Kidney (tissue), 14 donors: ENCODE measurements around the gene ATP1A2. TPM values are rescaled to one million over a fixed set of nuclear protein-coding genes. Genes with fewer than 3 reads are reported as not detected.

Experiments
- DNase-seq, 5 donors: peaks; one replicate each; pipeline ENCODE4 v3.0.0-alpha.2; 2013 to 2020
- FAIRE-seq: peaks from 2 replicates; lab custom pipeline; 2012; peaks lifted over from hg19 to GRCh38; lab: Jason Lieb, UNC
- H3K27ac ChIP-seq, 2 donors: one replicate each; pipeline ENCODE4 v1.7.0; 2013; ENCODE audit warnings: low read depth in 2 of 2, low read length in 2 of 2, inconsistent platforms in 1 of 2
- H3K27me3 ChIP-seq: one replicate; pipeline ENCODE4 v1.7.1; 2013; ENCODE audit warnings: low read length, inconsistent platforms; ENCODE audit not compliant: control insufficient read depth, insufficient read depth
- H3K36me3 ChIP-seq, 3 donors: one replicate each; pipeline versions ENCODE4 v1.7.0 to v1.7.1; 2013; ENCODE audit warnings: low read length in 3 of 3, control low read depth in 1 of 3, inconsistent platforms in 1 of 3; ENCODE audit not compliant: insufficient read depth in 3 of 3, control insufficient read depth in 2 of 3
- H3K4me1 ChIP-seq, 3 donors: one replicate each; pipeline versions ENCODE4 v1.7.0 to v1.7.1; 2013; ENCODE audit warnings: low read length in 3 of 3, inconsistent platforms in 1 of 3, low read depth in 1 of 3; ENCODE audit not compliant: control insufficient read depth in 2 of 3, insufficient read depth in 2 of 3
- H3K4me3 ChIP-seq, 3 donors: one replicate each; pipeline versions ENCODE4 v1.7.0 to v1.8.1; 2013; ENCODE audit warnings: low read length in 3 of 3, control low read depth in 1 of 3, inconsistent platforms in 1 of 3
- H3K9ac ChIP-seq, 3 donors: one replicate each; pipeline versions ENCODE4 v1.7.0 to v1.7.1; 2013; ENCODE audit warnings: low read length in 3 of 3, control low read depth in 1 of 3, inconsistent platforms in 1 of 3
- H3K9me3 ChIP-seq, 3 donors: one replicate each; pipeline versions ENCODE4 v1.7.0 to v1.7.1; 2013; ENCODE audit warnings: low read length in 3 of 3, control low read depth in 1 of 3, inconsistent platforms in 1 of 3; ENCODE audit not compliant: control insufficient read depth in 2 of 3, insufficient read depth in 1 of 3
- intact Hi-C: fragments of 100-400 bp; cut with DNase I; formaldehyde crosslinking; loops from one replicate; pipeline ENCODE4 v1.11.1; 2022
- polyA plus RNA-seq: library from polyadenylated mRNA; stranded (reverse); fragments of 350-450 nt; fragmentation: Illumina TruSeq; extraction: RNeasy Lipid Tissue Mini Kit (QIAGEN cat#74804); gene quantifications from one replicate; pipeline ENCODE4 v1.2.3, GENCODE V29; 2014; ENCODE audit warnings: low read depth, low replicate concordance; ENCODE audit not compliant: insufficient read depth
- total RNA-seq: library from RNA; stranded (reverse); fragmentation: NEBNext Ultra II Directional; extraction: Animal tissue kit (Norgen Biotek cat#: 25700); gene quantifications from one replicate; pipeline ENCODE4 v1.2.1, GENCODE V29; 2021
- TF ChIP-seq, protein P1 (sequence below): IDR thresholded peaks from 3 replicates; pipeline ENCODE4 v1.5.1; 2012; ENCODE audit warnings: mild to moderate bottlenecking, moderate library complexity, borderline replicate concordance; ENCODE audit not compliant: insufficient read depth; ENCODE audit errors: extremely low read depth
- donor health status: control.
- donor health status: control.
- donor health status: control.
- donor health status: control.
- donor health status: control.
- donor health status: DM: yes; HTN: yes; CAD: no.
- donor health status: Normal renal cell carcinoma (clear cell type).

ATP1A2 gene
- total and polyA plus RNA-seq, 2 donors from 2014 or later: 4.1 to 5.5 TPM

DNA sequence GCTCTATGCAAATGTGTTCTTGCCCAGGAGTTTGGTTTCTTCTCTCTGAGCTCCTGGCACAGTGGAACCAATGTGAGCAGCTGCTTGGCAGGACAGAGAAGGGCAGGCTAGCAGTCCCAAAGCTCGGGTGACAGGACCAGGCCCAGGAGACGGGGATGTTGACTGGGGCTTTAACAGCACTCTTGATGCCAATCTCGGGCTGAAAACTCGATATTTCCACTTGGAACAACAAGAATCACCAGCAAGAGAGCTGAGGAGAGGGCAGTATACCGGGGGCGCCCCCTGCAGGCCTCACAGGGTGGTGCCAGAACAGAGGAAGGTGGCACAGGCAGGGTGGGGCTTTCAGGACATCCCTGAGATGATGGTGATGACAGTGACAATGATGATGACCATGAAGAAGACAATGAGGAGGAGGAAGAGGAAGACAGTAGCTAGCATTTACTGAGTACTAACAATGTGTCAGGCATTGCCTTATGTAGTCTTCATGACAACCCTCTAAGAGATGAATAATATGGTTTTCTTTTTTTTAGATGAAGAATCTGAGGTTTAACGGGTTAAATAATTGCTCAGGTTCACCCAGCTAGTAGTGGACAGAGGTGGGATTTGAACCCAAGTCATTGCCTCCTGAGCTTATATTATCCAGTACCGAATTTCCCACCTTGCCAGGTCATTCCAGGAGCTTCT lies 36.9 kb upstream of the ATP1A2 start:
- Histone ChIP-seq H3K36me3 (no peaks in the 10 kb centered on the region), H3K4me3 (no peak overlapping the region), H3K9me3 (no peaks in the 10 kb centered on the region), H3K27ac (no peak overlapping the region), H3K27me3 (peaks cover 14% of the 10 kb centered on the region), H3K9ac (no peak overlapping the region), H3K4me1 (no peaks in the 10 kb centered on the region)
- DNase-seq: peak in 2 of 5 donors; percentile 41 to 50
- intact Hi-C loops: no loop called here
- no peak for FAIRE-seq
- TF ChIP-seq, protein P1, sequence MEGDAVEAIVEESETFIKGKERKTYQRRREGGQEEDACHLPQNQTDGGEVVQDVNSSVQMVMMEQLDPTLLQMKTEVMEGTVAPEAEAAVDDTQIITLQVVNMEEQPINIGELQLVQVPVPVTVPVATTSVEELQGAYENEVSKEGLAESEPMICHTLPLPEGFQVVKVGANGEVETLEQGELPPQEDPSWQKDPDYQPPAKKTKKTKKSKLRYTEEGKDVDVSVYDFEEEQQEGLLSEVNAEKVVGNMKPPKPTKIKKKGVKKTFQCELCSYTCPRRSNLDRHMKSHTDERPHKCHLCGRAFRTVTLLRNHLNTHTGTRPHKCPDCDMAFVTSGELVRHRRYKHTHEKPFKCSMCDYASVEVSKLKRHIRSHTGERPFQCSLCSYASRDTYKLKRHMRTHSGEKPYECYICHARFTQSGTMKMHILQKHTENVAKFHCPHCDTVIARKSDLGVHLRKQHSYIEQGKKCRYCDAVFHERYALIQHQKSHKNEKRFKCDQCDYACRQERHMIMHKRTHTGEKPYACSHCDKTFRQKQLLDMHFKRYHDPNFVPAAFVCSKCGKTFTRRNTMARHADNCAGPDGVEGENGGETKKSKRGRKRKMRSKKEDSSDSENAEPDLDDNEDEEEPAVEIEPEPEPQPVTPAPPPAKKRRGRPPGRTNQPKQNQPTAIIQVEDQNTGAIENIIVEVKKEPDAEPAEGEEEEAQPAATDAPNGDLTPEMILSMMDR: peak; percentile 58

DNA sequence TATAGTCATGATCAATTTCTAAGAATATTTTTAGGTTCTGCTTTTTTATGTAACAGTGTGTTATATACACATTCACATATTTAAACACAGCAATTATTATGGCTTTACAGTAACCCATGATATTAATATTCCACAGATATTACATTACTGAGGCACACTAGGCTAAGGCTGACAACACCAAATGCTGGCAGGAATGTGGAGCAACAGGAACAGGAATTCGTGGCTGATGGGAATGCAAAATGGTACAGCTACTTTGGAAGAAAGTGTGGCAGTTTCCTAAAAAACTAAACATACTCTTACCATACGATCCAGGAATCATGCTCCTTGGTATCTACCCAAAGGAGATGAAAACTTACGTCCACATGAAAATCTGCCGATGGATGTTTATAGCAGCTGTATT lies 36.1 kb upstream of the ATP1A2 start:
- DNase-seq (peak in 1 of 5 donors; percentile 5), FAIRE-seq (no peak)
- Histone ChIP-seq H3K27me3 (peaks cover 14% of the 10 kb centered on the region), H3K9ac (no peak overlapping the region), H3K4me1 (peaks cover 0 to 6% (median 0%) of the 10 kb centered on the region in 3 donors), H3K36me3 (no peaks in the 10 kb centered on the region), H3K4me3 (no peak overlapping the region), H3K27ac (no peak overlapping the region), H3K9me3 (no peaks in the 10 kb centered on the region)
- intact Hi-C loops: no loop called here
- TF ChIP-seq, protein P1: no peak

DNA sequence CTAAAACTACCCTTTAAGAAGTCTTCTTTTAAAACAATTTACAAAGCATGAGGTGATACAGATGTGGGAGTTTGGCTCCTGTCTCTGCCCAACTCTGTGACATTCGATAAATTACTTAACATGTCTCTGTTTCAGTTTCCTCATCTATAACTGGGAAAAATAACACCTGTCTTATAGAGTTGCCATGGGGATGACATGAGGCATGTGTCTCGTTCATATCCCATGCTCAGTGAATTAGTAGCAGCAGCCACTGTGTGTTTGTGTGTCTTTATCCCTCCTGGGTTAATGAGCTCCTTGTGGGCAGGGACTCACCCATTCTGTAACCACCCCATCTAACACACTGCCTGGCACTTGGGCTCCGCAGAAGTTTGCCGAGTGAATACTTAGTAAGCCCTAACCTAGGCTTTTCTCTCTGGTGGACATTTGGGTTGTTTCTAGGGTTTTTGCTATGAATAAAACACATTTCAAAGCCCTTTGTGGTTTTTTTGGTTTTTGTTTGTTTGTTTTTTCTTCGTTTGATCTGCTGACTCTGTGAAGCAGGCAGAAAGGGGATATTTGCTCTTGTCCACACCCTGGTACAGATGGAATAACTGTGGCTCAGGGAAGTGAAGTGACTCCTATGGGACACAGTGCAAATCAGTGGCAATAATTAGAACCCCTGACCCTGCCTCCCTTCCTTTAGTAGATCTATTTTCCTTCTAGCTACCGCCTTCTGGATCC lies 35.0 kb upstream of the ATP1A2 start:
- peaks cover 0 to 6% (median 0%) of the 10 kb centered on the region in 3 donors for H3K4me1 ChIP-seq
- no peak overlapping the region for H3K27ac ChIP-seq
- intact Hi-C loops: no loop called here
- no peak overlapping the region for H3K4me3 ChIP-seq
- no peak overlapping the region for H3K9ac ChIP-seq
- TF ChIP-seq, protein P1: no peak
- no peaks in the 10 kb centered on the region for H3K9me3 ChIP-seq
- peak in 1 of 5 donors; percentile 14 for DNase-seq
- peaks cover 14% of the 10 kb centered on the region for H3K27me3 ChIP-seq
- H3K36me3 ChIP-seq: no peaks in the 10 kb centered on the region
- FAIRE-seq: no peak
